Thyroid gland (tissue), 4 donors: ENCODE measurements around the gene SHISA5. TPM values are rescaled to one million over a fixed set of nuclear protein-coding genes. Genes with fewer than 3 reads are reported as not detected.

ENCODE experiments used
- DNase-seq, 2 donors: peaks; one replicate each; pipeline ENCODE4 v3.0.0-alpha.2; 2019
- H3K27ac ChIP-seq, 3 donors: fragments of 200-600 bp; sonication (generic); 1 replicate in 2 of 3; 2 replicates in 1 of 3; pipeline ENCODE4 v1.5.1; 2016 to 2019; ENCODE audit warnings: mild to moderate bottlenecking in 1 of 3, moderate library complexity in 1 of 3
- H3K27me3 ChIP-seq: fragments of 200-600 bp; sonication (generic); one replicate; pipeline ENCODE4 v1.5.1; 2019
- H3K36me3 ChIP-seq, 2 donors: fragments of 200-600 bp; sonication (generic); one replicate each; pipeline ENCODE4 v1.5.1; 2016 to 2019
- H3K4me1 ChIP-seq, 2 donors: fragments of 200-600 bp; sonication (generic); one replicate each; pipeline ENCODE4 v1.5.1; 2017 to 2019
- H3K4me3 ChIP-seq, 3 donors: fragments of 200-600 bp; sonication (generic); replicated peaks in 1 of 3; 1 replicate in 2 of 3; 2 replicates in 1 of 3; pipeline ENCODE4 v1.5.1; 2016; ENCODE audit warnings: mild to moderate bottlenecking in 1 of 3
- H3K9me3 ChIP-seq: fragments of 200-600 bp; sonication (generic); one replicate; pipeline ENCODE4 v1.5.1; 2017
- POLR2A ChIP-seq, 2 donors: fragments of 450-650 bp; IDR thresholded peaks; one replicate each; pipeline ENCODE4 v1.6.1; 2017; ENCODE audit warnings: antibody characterized with exemption in 2 of 2, mild to moderate bottlenecking in 2 of 2, moderate library complexity in 1 of 2
- WGBS, 2 donors: methylation state at CpG; one replicate each; pipeline ENCODE4 v1.1.5; 2017; 5-methylcytosine and 5-hydroxymethylcytosine counted together
- intact Hi-C: fragments of 100-400 bp; cut with DNase I; formaldehyde crosslinking; loops from one replicate; pipeline ENCODE4 v1.15.1; 2023
- total RNA-seq, 4 donors: library from RNA; depleted of rRNA; stranded (reverse); fragments of >200 nt; gene quantifications; one replicate each; pipeline ENCODE4 v1.2.3, GENCODE V29; 2016
- TF ChIP-seq, protein P1 (sequence below), 6 experiments: fragments of 200-600 bp in 3 of 6; fragments of 450-650 bp in 3 of 6; sonication (generic) in 3 of 6; IDR thresholded peaks; one replicate each; pipeline ENCODE4 v1.5.1; 2016 to 2019; ENCODE audit warnings: antibody characterized with exemption in 6 of 6, mild to moderate bottlenecking in 2 of 6, inconsistent platforms in 1 of 6, moderate library complexity in 1 of 6

The SHISA5 gene
- total RNA-seq, 4 donors from 2014 or later = 100.0 to 120 (median 109) TPM

DNA sequence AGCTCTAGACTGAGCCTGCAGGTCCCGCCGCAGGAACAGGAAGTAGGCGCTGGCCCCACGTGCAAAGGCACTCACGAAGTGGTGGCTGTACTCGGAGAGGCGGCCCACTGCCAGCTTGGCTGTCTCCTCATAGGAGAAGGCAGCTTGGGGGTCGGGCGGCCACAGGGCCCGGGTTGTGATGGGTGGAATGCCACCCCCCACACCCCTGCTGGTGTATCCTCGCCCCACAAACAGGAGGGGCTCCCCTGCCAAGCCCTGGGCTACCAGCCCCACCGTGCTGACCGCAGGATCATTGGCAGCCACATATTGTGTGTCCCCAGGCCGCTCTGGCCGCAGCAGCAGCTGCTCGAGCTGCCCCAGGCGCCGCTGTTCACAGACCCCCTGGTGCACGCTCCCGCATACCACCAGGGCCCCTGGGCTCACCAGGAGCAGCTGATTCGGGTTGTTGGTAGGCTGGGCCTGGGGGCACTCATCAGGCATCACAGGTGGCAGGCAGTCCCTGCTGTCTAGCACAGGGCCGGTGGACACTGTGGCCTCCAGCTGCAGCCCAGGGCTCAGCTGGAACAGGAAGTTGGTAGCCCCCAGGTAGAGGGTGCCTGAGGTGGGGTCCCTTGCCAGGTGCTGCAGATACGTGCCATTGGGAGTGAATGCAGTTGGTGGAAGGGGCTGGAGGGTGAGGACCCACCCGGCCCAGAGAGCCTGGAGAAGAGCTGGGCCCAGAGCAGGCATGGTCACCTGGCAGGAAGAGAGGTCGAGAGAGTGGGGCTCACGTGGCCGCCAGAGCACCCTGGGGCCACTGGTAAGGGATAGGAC lies 79.9 kb downstream of the SHISA5 start:
- H3K36me3 ChIP-seq = peaks cover 5 to 12% of the 10 kb centered on the region in 2 donors
- no peak overlapping the region for H3K4me3 ChIP-seq
- H3K27me3 ChIP-seq = no peaks in the 10 kb centered on the region
- intact Hi-C loops = no loop called here
- H3K27ac ChIP-seq = peak overlapping the region; percentile 94 to 96 (median 95)
- DNase-seq = no peak
- H3K4me1 ChIP-seq = peaks cover 40 to 51% of the 10 kb centered on the region in 2 donors
- no peaks in the 10 kb centered on the region for H3K9me3 ChIP-seq
- no peak for TF ChIP-seq POLR2A (IDR thresholded peaks at IDR 0.05)
- TF ChIP-seq, protein P1, sequence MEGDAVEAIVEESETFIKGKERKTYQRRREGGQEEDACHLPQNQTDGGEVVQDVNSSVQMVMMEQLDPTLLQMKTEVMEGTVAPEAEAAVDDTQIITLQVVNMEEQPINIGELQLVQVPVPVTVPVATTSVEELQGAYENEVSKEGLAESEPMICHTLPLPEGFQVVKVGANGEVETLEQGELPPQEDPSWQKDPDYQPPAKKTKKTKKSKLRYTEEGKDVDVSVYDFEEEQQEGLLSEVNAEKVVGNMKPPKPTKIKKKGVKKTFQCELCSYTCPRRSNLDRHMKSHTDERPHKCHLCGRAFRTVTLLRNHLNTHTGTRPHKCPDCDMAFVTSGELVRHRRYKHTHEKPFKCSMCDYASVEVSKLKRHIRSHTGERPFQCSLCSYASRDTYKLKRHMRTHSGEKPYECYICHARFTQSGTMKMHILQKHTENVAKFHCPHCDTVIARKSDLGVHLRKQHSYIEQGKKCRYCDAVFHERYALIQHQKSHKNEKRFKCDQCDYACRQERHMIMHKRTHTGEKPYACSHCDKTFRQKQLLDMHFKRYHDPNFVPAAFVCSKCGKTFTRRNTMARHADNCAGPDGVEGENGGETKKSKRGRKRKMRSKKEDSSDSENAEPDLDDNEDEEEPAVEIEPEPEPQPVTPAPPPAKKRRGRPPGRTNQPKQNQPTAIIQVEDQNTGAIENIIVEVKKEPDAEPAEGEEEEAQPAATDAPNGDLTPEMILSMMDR (IDR thresholded peaks at IDR 0.05) = no peak
- WGBS, 2 donors = 85 to 90% methylated on average over 7 to 22 of the region's 27 CpGs

DNA sequence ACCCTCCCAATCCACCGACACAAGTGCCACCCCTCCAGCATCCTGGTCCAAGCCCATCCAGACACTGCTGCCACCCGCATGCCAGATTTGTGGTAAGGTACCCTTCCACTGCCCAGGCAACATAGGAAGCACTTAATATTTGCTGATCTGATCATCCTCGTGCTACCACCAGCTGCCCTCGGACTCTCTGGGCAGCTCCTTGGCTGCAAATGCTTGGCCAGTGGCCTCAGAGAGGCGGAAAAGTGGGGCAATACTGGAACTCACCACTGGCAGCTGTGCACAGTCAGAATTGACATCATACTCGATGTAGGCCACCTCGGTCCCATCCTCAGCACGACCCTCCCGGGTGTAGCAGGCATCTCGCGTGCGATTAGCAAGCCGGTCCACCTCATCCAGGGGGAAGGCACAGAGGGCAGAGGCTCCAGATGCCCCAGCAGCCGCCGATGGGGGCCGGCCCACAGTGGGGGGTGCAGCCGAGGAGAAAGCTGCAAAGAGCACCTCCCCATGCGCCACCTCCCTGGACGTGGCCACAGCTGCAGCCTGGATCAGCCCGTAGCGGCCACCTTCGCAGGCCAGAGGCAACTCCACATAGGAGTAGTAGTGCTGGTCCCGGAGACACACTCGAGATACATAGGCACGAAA lies 80.6 kb downstream of the SHISA5 start:
- Histone ChIP-seq H3K27me3 (no peaks in the 10 kb centered on the region), H3K4me1 (peaks cover 35 to 50% of the 10 kb centered on the region in 2 donors), H3K36me3 (peaks cover 12 to 19% of the 10 kb centered on the region in 2 donors), H3K9me3 (no peaks in the 10 kb centered on the region), H3K27ac (no peak overlapping the region), H3K4me3 (no peak overlapping the region)
- WGBS, 2 donors = 90 to 91% methylated on average over 21 to 25 of the region's 25 CpGs
- TF ChIP-seq, protein P1 (IDR thresholded peaks at IDR 0.05) = no peak
- TF ChIP-seq POLR2A (IDR thresholded peaks at IDR 0.05) = no peak
- DNase-seq = no peak
- intact Hi-C loops = no loop called here

DNA sequence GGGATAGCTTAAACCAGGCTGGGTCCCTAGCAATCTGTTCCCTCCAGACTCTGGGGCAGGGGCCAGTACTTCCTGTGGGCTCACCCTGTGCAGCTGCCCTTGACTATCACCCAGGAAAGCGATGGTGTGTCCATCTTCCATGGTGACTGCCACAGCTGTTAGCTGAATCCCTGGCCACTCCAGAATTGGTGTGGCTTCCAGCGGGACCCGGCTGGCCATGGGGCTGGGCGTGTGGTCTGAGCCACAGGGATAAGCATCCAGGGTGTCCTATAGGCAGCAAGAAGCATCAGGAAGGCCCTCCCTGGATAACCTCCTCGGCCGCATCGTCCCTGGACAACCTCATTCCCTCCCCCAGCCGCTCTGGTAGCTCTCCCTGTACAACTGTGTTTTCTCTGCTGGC lies 81.3 kb downstream of the SHISA5 start:
- intact Hi-C loops = no loop called here
- Histone ChIP-seq H3K9me3 (no peaks in the 10 kb centered on the region), H3K27me3 (no peaks in the 10 kb centered on the region), H3K36me3 (peaks cover 19 to 26% of the 10 kb centered on the region in 2 donors), H3K27ac (no peak overlapping the region), H3K4me3 (no peak overlapping the region), H3K4me1 (peaks cover 28 to 43% of the 10 kb centered on the region in 2 donors)
- DNase-seq = no peak
- no peak for TF ChIP-seq POLR2A (IDR thresholded peaks at IDR 0.05)
- TF ChIP-seq, protein P1 (IDR thresholded peaks at IDR 0.05) = no peak
- 81 to 88% methylated on average over 8 of the region's 8 CpGs for WGBS, 2 donors

DNA sequence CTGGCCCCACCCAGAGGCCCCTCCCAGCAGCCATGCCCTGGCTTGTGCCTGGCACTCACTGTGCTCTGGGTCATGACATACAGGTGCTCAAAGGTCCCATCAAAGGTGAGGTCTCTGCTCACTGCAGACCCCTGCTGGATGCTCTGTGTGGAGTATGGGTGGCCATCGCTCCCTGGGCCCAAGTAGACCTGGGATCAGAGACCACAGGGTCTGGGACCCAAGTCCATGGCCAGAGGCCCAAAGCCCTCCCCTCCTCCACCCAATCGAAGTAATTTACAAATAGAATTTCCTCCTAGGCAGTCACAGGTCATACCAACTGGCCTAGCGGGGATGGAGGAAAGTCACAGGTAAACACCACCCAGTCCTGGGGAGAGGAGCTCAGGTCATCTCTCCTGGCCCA lies 81.7 kb downstream of the SHISA5 start:
- no peak for TF ChIP-seq POLR2A (IDR thresholded peaks at IDR 0.05)
- TF ChIP-seq, protein P1 (IDR thresholded peaks at IDR 0.05) = no peak
- no peak for DNase-seq
- Histone ChIP-seq H3K9me3 (no peaks in the 10 kb centered on the region), H3K27me3 (no peaks in the 10 kb centered on the region), H3K27ac (no peak overlapping the region), H3K4me3 (no peak overlapping the region), H3K36me3 (peaks cover 23 to 30% of the 10 kb centered on the region in 2 donors), H3K4me1 (peaks cover 24 to 39% of the 10 kb centered on the region in 2 donors)
- 100% methylated on average over 1 to 3 of the region's 3 CpGs for WGBS, 2 donors
- intact Hi-C loops = no loop called here

DNA sequence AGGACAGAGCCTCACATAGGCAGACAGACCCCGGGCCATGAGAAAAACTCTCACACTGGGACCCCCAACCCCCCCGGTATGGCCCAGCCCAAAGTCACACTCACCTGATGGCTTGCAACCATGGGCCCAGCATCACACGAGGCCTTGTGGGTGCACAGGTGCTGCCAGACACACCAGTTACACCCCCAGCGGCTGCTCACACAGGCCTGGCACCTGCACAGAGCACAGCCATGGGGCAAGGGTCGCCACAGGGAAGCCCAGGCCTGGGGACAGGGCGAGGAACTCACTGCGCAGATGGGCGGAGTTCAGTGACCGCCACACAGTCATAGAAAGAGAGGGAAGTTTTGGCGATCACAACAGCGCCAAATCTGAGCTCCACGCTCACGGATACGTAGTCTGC lies 83.4 kb downstream of the SHISA5 start:
- no peak overlapping the region for H3K4me3 ChIP-seq
- no peak overlapping the region for H3K27ac ChIP-seq
- intact Hi-C loops = no loop called here
- H3K36me3 ChIP-seq = peaks cover 35 to 47% of the 10 kb centered on the region in 2 donors
- TF ChIP-seq, protein P1 (IDR thresholded peaks at IDR 0.05) = no peak
- TF ChIP-seq POLR2A (IDR thresholded peaks at IDR 0.05) = no peak
- 89 to 97% methylated on average over 13 to 14 of the region's 14 CpGs for WGBS, 2 donors
- peaks cover 11 to 22% of the 10 kb centered on the region in 2 donors for H3K4me1 ChIP-seq
- H3K9me3 ChIP-seq = no peaks in the 10 kb centered on the region
- DNase-seq = no peak
- no peaks in the 10 kb centered on the region for H3K27me3 ChIP-seq
